ENCODE data around the gene SERINC2.
"Not testable (repeated sequence)": the region's sequence is repeated elsewhere in the genome, so short reads cannot be mapped to it uniquely, and the experiment has no call there.

The SERINC2 gene

DNA sequence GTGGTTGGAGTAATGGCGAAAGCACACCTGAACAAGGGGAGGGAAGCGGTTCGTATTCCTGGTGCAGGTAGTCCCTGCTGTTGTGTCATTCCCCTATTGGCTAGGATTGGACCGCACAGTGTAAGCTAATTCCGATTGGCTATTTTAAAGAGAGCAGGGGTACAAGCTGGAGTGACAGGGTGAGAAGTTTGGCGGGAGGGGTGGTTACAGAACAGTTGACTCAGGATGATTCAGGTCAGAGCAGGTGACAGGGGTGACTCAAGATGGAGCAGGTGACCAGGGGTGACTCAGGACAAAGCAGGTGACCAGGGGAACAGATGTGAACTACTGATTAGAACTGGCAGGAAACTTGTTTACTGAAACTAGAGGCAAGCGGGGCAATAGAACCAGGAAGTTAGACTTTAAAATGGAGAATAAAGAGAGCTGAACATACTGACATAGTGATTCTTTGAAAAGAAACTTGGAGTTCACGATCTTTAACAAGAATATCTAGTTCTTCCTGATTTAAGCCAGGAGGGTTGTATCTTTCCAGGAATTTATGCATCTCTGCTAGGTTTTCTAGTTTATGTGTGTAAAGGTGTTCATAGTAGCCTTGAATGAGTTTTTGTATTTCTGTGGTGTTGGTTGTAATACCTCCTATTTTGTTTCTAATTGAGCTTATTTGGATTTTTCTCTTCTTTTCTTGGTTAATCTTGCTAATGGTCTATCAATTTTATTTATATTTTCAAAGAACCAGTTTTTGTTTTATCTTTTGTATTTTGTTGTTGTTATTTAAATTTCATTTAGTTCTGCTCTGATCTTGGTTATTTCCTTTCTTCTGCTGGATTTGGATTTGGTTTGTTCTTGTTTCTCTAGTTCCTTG is 58.7 kb downstream of the SERINC2 start:
- not testable (repeated sequence) for DNase-seq

DNA sequence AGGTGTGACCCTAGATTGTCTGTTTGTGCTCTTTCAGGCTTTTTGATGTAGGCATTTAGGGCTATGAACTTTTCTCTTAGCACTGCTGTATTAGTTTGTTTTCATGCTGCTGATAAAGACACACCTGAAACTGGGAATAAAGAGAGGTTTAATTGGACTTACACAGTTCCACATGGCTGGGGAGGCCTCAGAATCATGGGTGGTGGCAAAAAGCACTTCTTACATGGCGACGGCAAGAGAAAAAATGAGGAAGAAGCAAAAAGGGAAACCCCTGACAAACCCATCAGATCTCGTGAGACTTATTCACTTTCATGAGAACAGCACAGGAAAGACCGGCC is 59.3 kb downstream of the SERINC2 start:
- DNase-seq = not testable (repeated sequence)

DNA sequence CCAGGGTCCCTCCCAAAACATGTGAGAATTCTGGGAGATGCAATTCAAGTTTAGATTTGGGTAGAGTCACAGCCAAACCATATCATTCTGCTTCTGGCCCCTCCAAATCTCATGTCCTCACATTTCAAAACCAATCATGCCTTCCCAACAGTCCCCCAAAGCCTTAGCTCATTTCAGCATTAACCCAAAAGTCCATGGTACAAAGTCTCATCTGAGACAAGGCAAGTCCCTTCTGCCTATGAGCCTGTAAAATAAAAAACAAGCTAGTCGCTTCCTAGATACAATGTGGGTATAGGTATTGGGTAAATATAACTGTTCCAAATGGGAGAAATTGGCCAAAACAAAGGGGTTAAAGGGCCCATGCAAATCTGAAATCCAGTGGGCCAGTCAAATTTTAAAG is 59.7 kb downstream of the SERINC2 start:
- not testable (repeated sequence) for DNase-seq

DNA sequence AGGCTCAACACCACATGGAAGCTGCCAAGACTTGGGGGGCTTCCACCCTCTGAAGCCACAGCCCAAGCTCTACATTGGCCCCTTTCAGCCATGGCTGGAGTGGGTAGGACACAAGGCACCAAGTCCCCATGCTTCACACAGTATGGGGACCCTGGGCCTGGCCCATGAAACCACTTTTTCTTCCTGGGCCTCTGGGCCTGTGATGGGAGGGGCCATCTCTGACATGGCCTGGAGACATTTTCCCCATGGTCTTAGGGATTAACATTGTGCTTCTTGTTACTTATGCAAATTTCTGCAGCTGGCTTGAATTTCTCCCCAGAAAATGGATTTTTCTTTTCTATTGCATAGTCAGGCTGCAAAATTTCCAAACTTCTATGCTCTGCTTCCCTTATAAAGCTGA is 60.5 kb downstream of the SERINC2 start:
- DNase-seq = not testable (repeated sequence)

GRCh38 chr1:31474567-31474966 is 61.6 kb downstream of the SERINC2 start:
- not testable (repeated sequence) for DNase-seq

GRCh38 chr1:31476891-31477846 is 64.2 kb downstream of the SERINC2 start:
- DNase-seq = no peak

- no peak for DNase-seq
These were observed 65.2 kb downstream of the SERINC2 start for GRCh38 chr1:31478167-31478566.

- DNase-seq = no peak
These were observed 66.8 kb downstream of the SERINC2 start for GRCh38 chr1:31479811-31480210.

GRCh38 chr1:31480426-31480825 is 67.4 kb downstream of the SERINC2 start:
- not testable (repeated sequence) for DNase-seq

DNA sequence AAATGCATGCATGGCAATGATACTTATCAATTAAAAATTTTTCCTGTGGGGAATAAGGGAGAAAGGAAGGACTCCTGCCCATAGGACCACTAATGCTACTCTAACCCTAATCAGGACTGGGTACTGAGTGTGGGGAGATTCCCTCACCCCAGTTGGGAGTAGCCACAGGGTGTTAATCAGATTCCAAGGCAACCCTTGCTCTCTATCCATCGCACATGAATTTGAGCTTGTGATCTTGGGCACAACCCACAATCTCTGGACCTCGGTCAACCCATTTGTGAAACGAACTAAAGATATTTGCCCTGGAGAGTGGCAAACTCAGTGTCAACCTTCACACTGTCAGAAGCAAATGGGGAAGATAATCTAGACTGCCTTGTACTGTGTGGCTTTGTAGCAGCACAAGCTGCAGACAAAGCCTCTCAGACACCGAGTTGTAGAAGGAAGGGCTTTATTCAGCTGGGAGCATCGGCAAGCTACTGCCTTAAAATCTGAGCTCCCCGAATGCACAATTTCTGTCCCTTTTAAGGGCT is 69.5 kb downstream of the SERINC2 start:
- DNase-seq = no peak

GRCh38 chr1:31483012-31483946 is 70.3 kb downstream of the SERINC2 start:
- DNase-seq = peak; percentile 72

Measured in fibroblast of skin of back (primary cell).